HG02885 (cell line): ENCODE data around the gene PASK.

ENCODE experiments used
- ATAC-seq: cut with Tn5 transposase; IDR thresholded peaks from one replicate; pipeline ENCODE4 v1.9.1; 2021; ENCODE audit warnings: mild to moderate bottlenecking; ENCODE audit not compliant: unreplicated experiment, poor library complexity

PASK gene

GRCh38 chr2:241182126-241182525, 32.9 kb upstream of the PASK start:
- ATAC-seq, result no peak

DNA sequence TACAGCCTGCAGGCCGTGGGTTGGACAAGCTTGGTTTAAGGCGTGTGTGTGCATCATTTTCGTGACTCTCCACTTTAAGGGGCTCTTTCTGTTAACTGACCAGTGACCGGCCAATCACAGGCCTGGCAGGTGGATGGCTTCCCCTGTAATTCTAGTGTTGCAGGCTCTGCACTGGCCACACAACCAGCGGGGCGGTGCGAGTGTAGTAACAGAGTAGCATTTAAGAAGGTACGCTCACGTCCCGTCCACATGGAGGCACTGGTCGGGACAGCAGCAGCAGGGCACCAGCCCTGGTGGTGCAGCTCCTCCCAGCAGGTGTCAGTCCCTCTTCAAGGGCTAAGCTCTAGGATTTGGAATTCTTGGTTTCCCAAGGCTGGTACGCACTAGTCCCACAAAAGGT, 31.2 kb upstream of the PASK start:
- no peak for ATAC-seq

DNA sequence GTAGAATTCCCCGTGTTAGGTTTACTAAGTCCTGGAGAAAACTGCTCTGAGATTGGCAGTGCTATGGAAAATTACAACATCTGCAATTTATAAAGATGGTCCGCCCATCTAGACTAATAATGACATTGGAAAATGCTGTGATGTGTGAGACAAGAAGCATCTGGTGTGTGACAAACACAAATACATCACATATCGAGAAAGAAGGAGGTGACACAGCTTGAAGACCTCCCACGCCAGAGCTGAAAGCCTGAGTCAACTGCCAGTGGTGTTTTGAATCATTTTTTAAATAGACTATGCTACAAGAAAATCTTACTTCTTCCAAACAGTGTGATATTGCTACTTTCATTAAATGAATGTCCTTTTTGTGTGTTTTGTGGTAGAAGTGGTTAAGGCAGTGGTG, 30.6 kb upstream of the PASK start:
- no peak for ATAC-seq

- ATAC-seq, result no peak
Measured at GRCh38 chr2:241178961-241179360, 29.7 kb upstream of the PASK start.

DNA sequence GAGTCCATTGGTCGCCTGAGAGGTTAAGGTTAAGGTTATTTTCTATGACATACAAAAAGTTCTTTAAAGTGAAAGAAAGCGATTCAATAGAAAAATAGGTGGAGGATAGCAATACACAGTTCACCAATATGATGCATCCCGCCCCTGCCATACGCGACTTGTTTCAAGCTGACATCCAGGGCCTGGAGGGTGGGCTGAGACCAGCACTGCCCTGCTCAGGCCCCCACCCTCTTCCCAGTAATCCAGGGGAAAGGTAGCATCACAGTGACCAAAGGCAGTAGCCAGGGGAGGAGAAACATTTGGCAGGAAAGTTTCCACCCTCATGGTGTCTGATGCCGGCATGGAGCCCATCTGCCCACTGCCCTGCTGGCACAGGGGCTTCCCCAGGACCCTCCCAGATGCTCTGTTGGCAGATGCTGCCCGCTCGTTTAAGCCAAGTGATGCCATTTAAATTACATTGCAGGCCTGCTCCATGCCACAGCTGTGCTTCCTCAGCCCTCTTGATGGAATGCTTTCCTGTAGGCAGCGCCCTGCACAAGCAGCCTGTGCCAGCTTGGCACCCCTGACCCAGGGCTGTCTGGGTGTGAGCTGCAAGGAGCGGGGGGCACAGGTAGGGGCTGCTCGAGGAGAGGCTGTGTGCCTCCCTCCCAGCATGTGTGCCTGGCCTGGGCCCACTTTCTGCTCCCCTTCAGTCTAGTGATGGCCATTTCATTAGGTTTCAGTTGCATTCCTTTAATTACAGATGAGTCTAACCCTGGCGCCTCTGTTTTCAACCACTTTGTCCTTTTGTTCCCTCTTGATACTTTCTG, 28.5 kb upstream of the PASK start:
- no peak for ATAC-seq

DNA sequence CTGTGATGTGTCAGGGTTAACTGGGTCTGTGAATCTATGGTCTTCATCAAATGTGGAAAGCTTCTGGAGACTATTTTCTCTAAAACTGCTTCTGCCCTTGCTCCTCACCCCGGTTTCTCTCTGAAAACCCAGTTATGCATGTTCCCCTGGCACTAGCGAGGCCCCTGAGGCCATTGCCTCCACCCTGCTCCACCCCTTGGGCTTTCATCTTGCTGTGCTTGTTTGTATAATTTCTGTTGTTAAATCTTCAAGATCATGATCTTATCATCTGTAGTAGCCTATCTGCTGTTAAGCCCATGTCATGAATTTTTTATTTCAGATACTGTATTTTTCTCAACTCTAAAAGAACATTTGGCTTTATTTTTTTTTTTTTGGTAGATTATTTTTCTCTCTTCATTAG, 24.3 kb upstream of the PASK start:
- ATAC-seq, result no peak

GRCh38 chr2:241168366-241168765, 19.1 kb upstream of the PASK start:
- ATAC-seq, result no peak

DNA sequence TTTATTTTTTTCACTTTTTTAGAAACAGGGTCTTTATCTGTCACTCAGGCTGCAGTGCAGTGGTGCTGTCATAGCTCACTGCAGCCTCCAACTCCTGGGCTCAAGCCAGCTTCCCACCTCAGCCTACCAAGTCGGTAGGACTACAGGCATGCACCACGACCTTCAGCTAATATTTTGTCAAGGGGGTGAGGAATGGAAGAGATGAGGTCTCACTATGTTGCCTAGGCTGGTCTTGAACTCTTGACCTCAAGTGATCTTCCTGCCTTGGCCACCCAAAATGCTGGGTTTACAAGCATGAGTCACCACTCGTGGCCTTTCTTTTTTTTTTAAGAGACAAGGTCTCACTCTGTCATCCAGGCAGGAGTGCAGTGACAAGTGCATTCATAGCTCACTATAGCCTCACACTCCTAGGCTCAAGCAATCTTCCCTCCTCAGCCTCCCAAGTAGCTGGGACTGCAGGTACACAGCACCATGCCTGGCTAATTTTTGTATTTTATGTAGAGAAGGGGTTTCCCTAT, 14.4 kb upstream of the PASK start:
- ATAC-seq, result no peak

- ATAC-seq, result no peak
Measured at GRCh38 chr2:241161646-241162281, 12.5 kb upstream of the PASK start.

GRCh38 chr2:241160318-241160717, 11.0 kb upstream of the PASK start:
- ATAC-seq, result no peak

DNA sequence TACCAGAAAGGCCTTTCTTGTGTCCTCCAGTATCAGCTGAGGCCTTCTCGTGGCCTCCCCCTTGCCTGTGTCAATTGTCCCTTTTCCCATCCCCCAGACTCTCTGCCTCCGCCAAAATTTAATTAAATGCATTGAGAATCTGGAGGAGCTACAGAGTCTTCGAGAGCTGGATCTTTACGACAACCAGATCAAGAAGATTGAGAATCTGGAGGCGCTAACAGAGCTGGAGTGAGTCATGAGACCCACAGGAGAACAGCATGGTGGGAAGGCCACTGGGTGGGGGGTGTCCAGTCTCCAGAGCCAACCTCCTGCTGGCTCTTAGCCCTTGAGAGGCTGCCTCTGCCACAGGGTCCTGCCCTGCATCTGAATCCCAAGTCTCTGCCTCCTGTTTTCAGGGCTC, 9.8 kb upstream of the PASK start:
- no peak for ATAC-seq

DNA sequence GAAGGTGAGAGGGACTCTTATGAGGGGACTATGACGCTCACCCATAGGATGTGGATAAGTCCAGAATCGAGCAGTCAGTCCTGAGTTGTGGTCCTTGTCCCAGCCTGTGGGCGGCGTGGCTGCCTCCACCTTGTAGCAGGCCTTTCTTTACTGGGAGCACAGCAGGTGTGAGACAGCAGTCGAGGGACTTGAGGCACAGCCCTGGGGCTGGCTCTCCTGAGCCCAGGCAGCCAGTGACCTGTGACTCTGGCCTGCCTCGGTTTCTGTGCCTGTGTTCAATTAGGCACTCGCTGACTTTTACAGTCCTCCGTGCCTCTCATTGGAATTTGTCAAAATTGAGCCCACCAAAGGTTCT, 9.3 kb upstream of the PASK start:
- no peak for ATAC-seq

DNA sequence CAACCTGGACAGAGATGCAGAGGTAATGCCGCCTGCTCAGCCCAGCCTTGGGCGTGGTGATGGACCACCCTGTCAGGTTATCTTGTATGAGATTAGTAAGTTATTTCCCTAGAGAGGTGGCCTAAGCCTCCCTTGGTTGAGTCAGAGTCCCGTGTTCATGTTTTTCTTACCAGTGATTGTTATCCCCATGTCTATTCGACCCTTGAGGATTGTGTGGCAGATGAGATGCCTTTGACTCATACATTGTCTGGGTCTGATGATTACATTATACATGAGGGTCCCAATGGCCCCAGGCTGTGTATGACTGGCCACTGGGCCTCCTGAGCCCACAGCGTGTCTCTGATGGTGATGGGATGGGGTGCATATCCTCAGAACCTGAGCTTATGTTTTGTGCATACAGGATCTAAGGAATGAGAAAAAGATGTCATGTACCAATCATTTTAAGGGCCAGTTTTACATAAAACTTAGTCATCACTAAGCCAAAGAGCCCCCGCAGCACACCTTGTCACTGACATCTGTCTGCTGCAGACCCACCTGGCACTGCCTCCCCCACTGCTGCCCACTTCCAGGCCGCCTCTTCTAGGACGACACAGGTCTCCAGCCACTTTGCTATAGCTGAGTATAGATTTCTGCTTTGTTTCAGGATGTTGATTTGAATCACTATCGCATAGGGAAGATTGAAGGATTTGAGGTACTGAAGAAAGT, 8.7 kb upstream of the PASK start:
- ATAC-seq, result no peak

DNA sequence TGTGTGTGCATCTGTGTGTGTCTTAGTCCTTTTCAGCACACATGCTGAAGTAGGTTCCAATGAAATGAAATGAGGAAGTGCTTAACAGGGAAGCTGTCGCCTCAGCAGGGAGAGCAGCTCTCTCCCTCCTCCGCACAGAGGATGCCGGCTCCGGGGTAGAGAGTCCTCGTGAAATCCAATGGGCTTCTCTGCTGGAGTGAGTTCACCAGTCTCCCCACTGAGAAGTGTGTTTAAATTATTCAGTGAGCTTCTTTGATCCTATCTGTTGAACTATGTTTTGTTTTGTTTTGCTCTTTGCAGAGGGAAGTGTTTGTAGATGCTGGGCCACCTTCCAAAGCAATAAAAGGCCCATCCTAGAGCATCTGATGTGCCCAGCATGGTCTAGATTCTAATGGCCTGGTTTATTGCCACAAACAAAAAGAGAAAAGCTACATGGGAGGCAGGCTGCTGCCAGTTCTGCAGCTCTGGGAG, 7.7 kb upstream of the PASK start:
- ATAC-seq, result no peak

- no peak for ATAC-seq
Measured at GRCh38 chr2:241155936-241156335, 6.7 kb upstream of the PASK start.

GRCh38 chr2:241154915-241155314, 5.6 kb upstream of the PASK start:
- ATAC-seq, result no peak

- no peak for ATAC-seq
Measured at GRCh38 chr2:241153616-241154015, 4.3 kb upstream of the PASK start.

- no peak for ATAC-seq
Measured at GRCh38 chr2:241151934-241152660, 2.8 kb upstream of the PASK start.

DNA sequence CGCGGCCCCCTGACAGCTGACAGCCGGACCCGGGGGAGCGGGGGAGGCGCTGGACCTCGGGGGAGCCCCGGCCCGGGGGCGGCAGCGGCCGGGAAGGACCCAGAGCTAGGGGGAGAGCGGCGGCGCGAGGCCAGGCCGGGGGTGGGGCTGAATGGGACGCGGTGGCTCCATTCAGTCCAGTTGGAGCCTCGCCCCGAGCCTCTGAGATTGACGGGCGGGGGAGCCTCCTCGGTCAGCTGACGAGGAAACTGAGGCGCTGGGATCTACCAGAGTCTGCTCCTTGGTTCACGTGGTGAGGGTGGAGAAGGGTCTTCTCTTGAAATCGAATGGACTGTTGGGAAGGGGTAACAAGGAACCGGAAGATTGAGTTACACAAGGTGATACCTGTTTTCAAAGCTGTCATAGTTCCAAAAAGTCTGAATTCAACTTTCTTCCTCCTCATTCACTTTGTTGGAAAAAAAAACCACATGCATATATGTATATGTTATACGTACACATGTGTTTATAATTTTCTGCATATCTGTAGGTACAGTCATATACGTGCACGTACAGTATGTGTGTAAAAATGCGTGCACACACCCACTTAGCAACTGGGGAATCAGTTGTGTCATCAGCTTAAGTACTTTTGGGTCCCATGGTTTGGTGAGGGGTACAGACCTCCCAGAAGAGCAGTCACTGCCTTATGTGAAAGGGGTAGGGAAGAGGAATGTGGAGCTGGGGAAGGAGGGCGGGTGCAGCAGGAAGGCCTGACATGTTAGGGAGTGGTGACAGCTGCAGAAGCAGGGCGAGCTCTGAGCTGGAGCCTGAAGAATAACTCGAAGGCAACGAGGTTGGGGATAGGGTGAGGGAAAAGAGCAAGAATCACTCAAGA, 1.6 kb upstream of the PASK start:
- ATAC-seq, result no peak
